GM23338 (cell line): ENCODE data around the gene TBC1D21. TPM values are rescaled to one million over a fixed set of nuclear protein-coding genes. Genes with fewer than 3 reads are reported as not detected.

ENCODE experiments used
- ATAC-seq: fragments of 200-7000 bp; cut with Tn5 transposase; 3 replicates; pipeline ENCODE4 v1.9.1; 2020
- DNase-seq: peaks from one replicate; pipeline ENCODE4 v3.0.0-alpha.2; 2015; ENCODE audit warnings: low spot score
- H2AFZ ChIP-seq: fragments of 200-600 bp; sonication (generic); 2 replicates; pipeline ENCODE4 v1.8.0; 2016; ENCODE audit warnings: antibody characterized with exemption, mild to moderate bottlenecking, moderate library complexity
- H3F3A ChIP-seq: fragments of 200-600 bp; sonication (generic); replicated peaks from 2 replicates; pipeline ENCODE4 v1.8.0; 2017; ENCODE audit warnings: antibody characterized with exemption, mixed run types, low read depth
- H3K27ac ChIP-seq: fragments of 200-600 bp; sonication (generic); 2 replicates; pipeline ENCODE4 v1.6.1; 2016; ENCODE audit warnings: low read depth
- H3K27me3 ChIP-seq: fragments of 200-600 bp; sonication (generic); 2 replicates; pipeline ENCODE4 v1.8.0; 2016; ENCODE audit warnings: mild to moderate bottlenecking, mixed run types, moderate library complexity; ENCODE audit not compliant: insufficient read depth
- H3K36me3 ChIP-seq: fragments of 200-600 bp; sonication (generic); 2 replicates; pipeline ENCODE4 v1.8.0; 2016; ENCODE audit warnings: mild to moderate bottlenecking; ENCODE audit not compliant: insufficient read depth
- H3K4me1 ChIP-seq: fragments of 200-600 bp; sonication (generic); 2 replicates; pipeline ENCODE4 v1.8.0; 2016; ENCODE audit warnings: mild to moderate bottlenecking, moderate library complexity; ENCODE audit not compliant: insufficient read depth
- H3K4me2 ChIP-seq: fragments of 200-600 bp; sonication (generic); 2 replicates; pipeline ENCODE4 v1.7.1; 2017; ENCODE audit warnings: mixed run types
- H3K4me3 ChIP-seq: fragments of 200-600 bp; sonication (generic); 2 replicates; pipeline ENCODE4 v1.6.1; 2016; ENCODE audit warnings: mixed run types
- H3K79me2 ChIP-seq: fragments of 200-600 bp; sonication (generic); replicated peaks from 2 replicates; pipeline ENCODE4 v1.8.0; 2017; ENCODE audit warnings: mild to moderate bottlenecking; ENCODE audit not compliant: insufficient read depth
- H3K9me2 ChIP-seq: fragments of 200-600 bp; sonication (generic); 2 replicates; pipeline ENCODE4 v1.8.0; 2017; ENCODE audit not compliant: insufficient read depth
- H4K20me1 ChIP-seq: fragments of 200-600 bp; sonication (generic); replicated peaks from 2 replicates; pipeline ENCODE4 v1.8.0; 2017; ENCODE audit warnings: mild to moderate bottlenecking; ENCODE audit not compliant: insufficient read depth
- H3K27ac Mint-ChIP-seq: 2 replicates; pipeline ENCODE4 v1.8.0; 2020; ENCODE audit warnings: inconsistent platforms, mild to moderate bottlenecking, moderate library complexity, mixed read lengths
- H3K27me3 Mint-ChIP-seq: 3 replicates; pipeline ENCODE4 v1.8.0; 2022; ENCODE audit warnings: low read depth, mild to moderate bottlenecking, moderate library complexity, mixed read lengths, inconsistent platforms; ENCODE audit not compliant: insufficient read depth, poor library complexity
- H3K36me3 Mint-ChIP-seq: 3 replicates; pipeline ENCODE4 v1.8.0; 2021; ENCODE audit warnings: low read depth, mild to moderate bottlenecking, inconsistent platforms, moderate library complexity, mixed read lengths
- H3K4me1 Mint-ChIP-seq: 3 replicates; pipeline ENCODE4 v1.8.0; 2020; ENCODE audit warnings: mild to moderate bottlenecking, inconsistent platforms, mixed read lengths
- H3K4me3 Mint-ChIP-seq: 3 replicates; pipeline ENCODE4 v1.8.0; 2021; ENCODE audit warnings: moderate library complexity, mild to moderate bottlenecking, inconsistent platforms, mixed read lengths
- H3K9me3 Mint-ChIP-seq: 3 replicates; pipeline ENCODE4 v1.8.0; 2020; ENCODE audit warnings: moderate library complexity, mild to moderate bottlenecking, inconsistent platforms, mixed read lengths
- CREB1 ChIP-seq: fragments of 250-450 bp; sonication (Bioruptor Pico); IDR thresholded peaks from 2 replicates; pipeline ENCODE4 v1.5.0; 2020; ENCODE audit warnings: low read depth, mild to moderate bottlenecking, moderate library complexity
- EZH2 ChIP-seq: fragments of 200-600 bp; sonication (generic); IDR thresholded peaks from one replicate; pipeline ENCODE4 v1.8.0; 2017; ENCODE audit warnings: antibody characterized with exemption, mild to moderate bottlenecking, low read depth; ENCODE audit not compliant: unreplicated experiment
- STAT1 ChIP-seq: IDR thresholded peaks from one replicate; pipeline ENCODE4 v1.6.1; 2016; ENCODE audit warnings: antibody characterized with exemption; ENCODE audit not compliant: unreplicated experiment
- ZNF114 ChIP-seq: fragments of 250-450 bp; sonication (Bioruptor Pico); IDR thresholded peaks from 2 replicates; pipeline ENCODE4 v1.5.0; 2020; ENCODE audit warnings: mild to moderate bottlenecking, moderate library complexity
- ZNF331 ChIP-seq: fragments of 250-450 bp; sonication (Bioruptor Pico); IDR thresholded peaks from 2 replicates; pipeline ENCODE4 v1.5.0; 2020; ENCODE audit warnings: low read depth, mild to moderate bottlenecking, moderate library complexity
- polyA plus RNA-seq: library from polyadenylated mRNA; unstranded; fragments of >200 nt; fragmentation: Nextera tagmentation; extraction: Ambion mirVana; gene quantifications from 2 replicates; pipeline ENCODE4 v1.2.1, GENCODE V29; 2016
- total RNA-seq: library from RNA; depleted of rRNA; stranded (reverse); fragments of >200 nt; shearing (Covaris generic); gene quantifications from 2 replicates; pipeline ENCODE4 v1.2.3, GENCODE V29; 2014

TBC1D21 gene
- total and polyA plus RNA-seq, 2 experiments from 2014 or later = not detected

DNA sequence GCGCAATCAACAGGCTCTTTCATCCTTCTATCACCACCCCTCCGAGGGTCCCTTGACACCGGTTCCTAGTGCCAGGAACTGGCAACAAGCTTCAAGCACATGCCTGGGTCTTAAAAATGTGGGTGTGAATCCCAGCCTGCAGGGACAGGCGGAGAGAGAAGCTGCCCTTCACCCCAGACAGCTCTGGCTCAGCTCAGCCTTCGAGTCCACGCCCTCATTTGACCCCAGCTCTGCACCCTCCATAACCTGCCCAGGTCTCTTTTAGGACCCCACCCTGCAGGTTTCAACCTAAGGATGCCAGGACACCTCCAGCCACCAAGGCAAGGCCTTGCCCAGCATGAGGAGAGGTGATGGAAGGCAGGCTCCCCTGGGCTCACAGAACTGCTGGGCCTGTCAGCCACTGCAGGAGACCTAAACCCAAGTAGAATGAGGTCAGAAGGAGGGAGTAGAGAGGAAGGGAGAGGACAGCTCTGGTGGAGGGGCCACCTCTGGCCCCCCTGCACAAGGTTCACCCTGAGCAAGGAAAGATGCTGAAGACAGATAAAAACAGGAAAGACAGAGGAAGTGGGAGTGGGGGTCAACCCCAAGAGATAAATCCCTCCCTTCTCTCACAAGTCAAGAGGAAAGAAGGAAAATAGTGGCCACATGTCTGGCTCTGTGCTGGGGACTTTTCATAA, 50.3 kb downstream of the TBC1D21 start:
- peaks cover 13% of the 10 kb centered on the region; the same call in 1 of the 2 replicates for H3K27me3 ChIP-seq
- H3K27ac ChIP-seq = no peak overlapping the region
- no peaks in the 10 kb centered on the region for H3F3A ChIP-seq
- H3K4me3 ChIP-seq = peak overlapping the region; percentile 46; the same call in 1 of the 2 replicates
- Mint-ChIP-seq H3K27ac (peak overlapping the region; percentile 49; the same call in 1 of the 2 replicates), H3K4me3 (peak overlapping the region; percentile 42), H3K9me3 (no peaks in the 10 kb centered on the region), H3K36me3 (peaks cover 6% of the 10 kb centered on the region), H3K4me1 (peaks cover 59% of the 10 kb centered on the region), H3K27me3 (peaks cover 15% of the 10 kb centered on the region)
- peak overlapping the region; percentile 74 for H3K4me2 ChIP-seq
- no peaks in the 10 kb centered on the region for H3K79me2 ChIP-seq
- H3K4me1 ChIP-seq = peaks cover 56% of the 10 kb centered on the region
- DNase-seq (no peak), ATAC-seq (no peak)
- no peak for TF ChIP-seq STAT1
- TF ChIP-seq EZH2 = no peak
- no peak for TF ChIP-seq ZNF114
- no peak overlapping the region; the same call in 1 of the 2 replicates for H2AFZ ChIP-seq
- no peaks in the 10 kb centered on the region for H3K36me3 ChIP-seq
- no peaks in the 10 kb centered on the region for H3K9me2 ChIP-seq
- H4K20me1 ChIP-seq = no peaks in the 10 kb centered on the region

DNA sequence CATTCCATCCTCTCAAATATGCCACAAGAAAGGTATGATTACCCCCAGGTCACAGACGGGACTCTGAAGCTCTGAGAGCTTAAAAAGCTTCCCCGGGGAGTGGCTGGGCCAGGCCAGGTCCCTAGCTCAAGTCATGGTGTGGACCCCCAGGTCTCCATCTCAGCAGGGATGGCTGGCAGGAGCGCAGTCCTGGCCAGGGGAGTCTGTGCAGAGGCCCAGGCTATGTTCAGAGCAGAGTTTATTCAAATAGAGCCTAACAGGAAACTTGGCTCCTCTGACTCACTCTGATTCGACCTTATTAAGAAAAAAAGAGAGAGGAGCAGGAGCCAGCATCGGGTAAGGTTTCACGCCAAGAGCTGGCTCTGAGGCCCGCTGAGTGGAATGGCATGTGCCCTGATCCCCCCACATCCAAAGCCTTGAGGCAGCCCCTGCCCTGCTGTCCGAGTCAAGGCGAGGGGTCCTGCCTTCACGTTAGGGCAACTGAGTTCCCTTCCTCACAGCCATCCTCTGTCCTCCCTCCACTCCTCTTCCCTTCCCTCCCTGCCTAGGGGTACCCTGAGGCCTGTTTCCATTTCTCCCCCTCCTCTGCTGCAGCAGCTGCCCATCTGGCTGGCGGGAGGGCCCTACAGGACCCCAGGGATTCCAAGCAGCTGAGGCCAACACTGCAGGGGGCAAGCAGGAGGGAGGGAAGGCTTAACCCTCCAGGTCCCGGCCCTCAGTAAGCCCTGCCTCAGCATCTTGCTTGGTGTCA, 51.0 kb downstream of the TBC1D21 start:
- no peaks in the 10 kb centered on the region for H4K20me1 ChIP-seq
- peaks cover 56% of the 10 kb centered on the region for H3K4me1 ChIP-seq
- TF ChIP-seq ZNF331 (no peak), CREB1 (CRISPR knock-in tag) (no peak)
- H3K36me3 ChIP-seq = no peaks in the 10 kb centered on the region
- H3K9me3 Mint-ChIP-seq = no peaks in the 10 kb centered on the region
- peaks cover 15% of the 10 kb centered on the region; the same call in 1 of the 2 replicates for H3K27me3 ChIP-seq
- DNase-seq (no peak), ATAC-seq (no peak)
- H3K27ac ChIP-seq = no peak overlapping the region
- H3K4me3 Mint-ChIP-seq = peak overlapping the region; percentile 14; the same call in 1 of the 3 replicates
- peak overlapping the region; percentile 74 for H3K4me2 ChIP-seq
- no peaks in the 10 kb centered on the region for H3K9me2 ChIP-seq
- peaks cover 66% of the 10 kb centered on the region for H3K4me1 Mint-ChIP-seq
- no peak overlapping the region; the same call in 1 of the 2 replicates for H3K27ac Mint-ChIP-seq
- peaks cover 20% of the 10 kb centered on the region for H3K27me3 Mint-ChIP-seq
- no peaks in the 10 kb centered on the region for H3K79me2 ChIP-seq
- no peaks in the 10 kb centered on the region for H3F3A ChIP-seq
- H3K4me3 ChIP-seq = no peak overlapping the region
- no peak overlapping the region for H2AFZ ChIP-seq
- H3K36me3 Mint-ChIP-seq = no peaks in the 10 kb centered on the region; the same call in none of the 3 replicates

DNA sequence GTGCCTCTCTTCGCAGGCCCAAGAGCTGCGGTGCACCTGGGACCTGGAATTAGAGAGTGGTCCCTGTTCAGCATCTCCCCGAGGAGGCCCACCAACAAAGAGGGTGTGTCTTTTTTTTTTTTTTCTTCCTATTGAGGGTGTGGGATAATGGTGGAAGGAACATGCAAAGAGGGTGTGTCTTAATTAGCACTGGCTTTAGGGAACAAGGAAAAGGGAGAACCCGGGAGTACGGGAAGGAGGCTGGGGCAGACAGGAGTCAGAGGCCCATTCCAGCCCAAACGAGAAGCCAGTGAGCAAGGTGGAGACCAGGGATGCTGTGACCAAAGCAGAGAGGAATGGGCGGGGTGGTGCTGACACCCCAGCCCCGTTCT, 52.5 kb downstream of the TBC1D21 start:
- Histone ChIP-seq H3K9me2 (no peaks in the 10 kb centered on the region), H3K36me3 (no peaks in the 10 kb centered on the region), H3K27ac (no peak overlapping the region), H3K27me3 (peaks cover 15% of the 10 kb centered on the region; the same call in 1 of the 2 replicates), H3F3A (no peaks in the 10 kb centered on the region), H2AFZ (peak overlapping the region; percentile 83; the same call in 1 of the 2 replicates), H3K4me1 (peaks cover 52% of the 10 kb centered on the region), H3K4me2 (peak overlapping the region; percentile 95), H4K20me1 (no peaks in the 10 kb centered on the region), H3K79me2 (no peaks in the 10 kb centered on the region), H3K4me3 (peak overlapping the region; percentile 75)
- TF ChIP-seq ZNF331 = no peak
- Mint-ChIP-seq H3K27ac (no peak overlapping the region), H3K27me3 (peaks cover 24% of the 10 kb centered on the region), H3K4me1 (peaks cover 58% of the 10 kb centered on the region), H3K9me3 (no peaks in the 10 kb centered on the region), H3K36me3 (no peaks in the 10 kb centered on the region; the same call in 1 of the 3 replicates), H3K4me3 (peak overlapping the region; percentile 66)
- DNase-seq (no peak), ATAC-seq (no peak)
